Osteocyte (in vitro differentiated cells): ENCODE measurements around the gene PRKCG. TPM values are rescaled to one million over a fixed set of nuclear protein-coding genes. Genes with fewer than 3 reads are reported as not detected.
"Not testable (repeated sequence)": the region's sequence is repeated elsewhere in the genome, so short reads cannot be mapped to it uniquely, and the experiment has no call there.

ENCODE experiments used
- DNase-seq: peaks from one replicate; pipeline ENCODE4 v3.0.0; 2021; ENCODE audit warnings: mixed read lengths; ENCODE audit not compliant: unreplicated experiment; ENCODE audit errors: extremely low spot score
- H3K27ac Mint-ChIP-seq: one replicate; pipeline ENCODE4 v1.8.0; 2021; ENCODE audit warnings: mild to moderate bottlenecking, mixed read lengths; ENCODE audit not compliant: unreplicated experiment
- H3K27me3 Mint-ChIP-seq: one replicate; pipeline ENCODE4 v1.8.0; 2021; ENCODE audit warnings: mixed read lengths; ENCODE audit not compliant: unreplicated experiment
- H3K36me3 Mint-ChIP-seq: one replicate; pipeline ENCODE4 v1.8.0; 2021; ENCODE audit warnings: mixed read lengths; ENCODE audit not compliant: unreplicated experiment
- H3K4me1 Mint-ChIP-seq: one replicate; pipeline ENCODE4 v1.8.0; 2021; ENCODE audit warnings: mixed read lengths; ENCODE audit not compliant: unreplicated experiment
- H3K4me3 Mint-ChIP-seq: one replicate; pipeline ENCODE4 v1.8.0; 2021; ENCODE audit warnings: mild to moderate bottlenecking, moderate library complexity, mixed read lengths; ENCODE audit not compliant: unreplicated experiment
- H3K9me3 Mint-ChIP-seq: one replicate; pipeline ENCODE4 v1.8.0; 2021; ENCODE audit warnings: mixed read lengths; ENCODE audit not compliant: unreplicated experiment
- long read RNA-seq: library from polyadenylated mRNA; unstranded; transcript quantifications from one replicate; pipeline ENCODE4 v2.0.0, GENCODE V29; 2021
- total RNA-seq: library from RNA; stranded (reverse); gene quantifications from 2 replicates; pipeline ENCODE4 v1.2.1, GENCODE V29; 2021
- TF ChIP-seq, protein P1 (sequence below): fragments of 200-600 bp; sonication (generic); IDR thresholded peaks from 2 replicates; pipeline ENCODE4 v1.5.0; 2021; ENCODE audit warnings: antibody characterized with exemption, mild to moderate bottlenecking, moderate library complexity

The PRKCG gene
- 0.21 and 0.30 TPM in 2 replicates for total RNA-seq
- long read RNA-seq = 0 reads

- Mint-ChIP-seq H3K9me3 (no peaks in the 10 kb centered on the region), H3K36me3 (peaks cover 3% of the 10 kb centered on the region), H3K4me3 (peak within 1 kb of the TSS; percentile 38), H3K27ac (no peak within 1 kb of the TSS), H3K27me3 (peaks cover 24% of the 10 kb centered on the region), H3K4me1 (peaks cover 12% of the 10 kb centered on the region)
- TF ChIP-seq, protein P1, sequence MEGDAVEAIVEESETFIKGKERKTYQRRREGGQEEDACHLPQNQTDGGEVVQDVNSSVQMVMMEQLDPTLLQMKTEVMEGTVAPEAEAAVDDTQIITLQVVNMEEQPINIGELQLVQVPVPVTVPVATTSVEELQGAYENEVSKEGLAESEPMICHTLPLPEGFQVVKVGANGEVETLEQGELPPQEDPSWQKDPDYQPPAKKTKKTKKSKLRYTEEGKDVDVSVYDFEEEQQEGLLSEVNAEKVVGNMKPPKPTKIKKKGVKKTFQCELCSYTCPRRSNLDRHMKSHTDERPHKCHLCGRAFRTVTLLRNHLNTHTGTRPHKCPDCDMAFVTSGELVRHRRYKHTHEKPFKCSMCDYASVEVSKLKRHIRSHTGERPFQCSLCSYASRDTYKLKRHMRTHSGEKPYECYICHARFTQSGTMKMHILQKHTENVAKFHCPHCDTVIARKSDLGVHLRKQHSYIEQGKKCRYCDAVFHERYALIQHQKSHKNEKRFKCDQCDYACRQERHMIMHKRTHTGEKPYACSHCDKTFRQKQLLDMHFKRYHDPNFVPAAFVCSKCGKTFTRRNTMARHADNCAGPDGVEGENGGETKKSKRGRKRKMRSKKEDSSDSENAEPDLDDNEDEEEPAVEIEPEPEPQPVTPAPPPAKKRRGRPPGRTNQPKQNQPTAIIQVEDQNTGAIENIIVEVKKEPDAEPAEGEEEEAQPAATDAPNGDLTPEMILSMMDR = peak; percentile 56
- DNase-seq = no peak
These were observed at the start of gene PRKCG for GRCh38 chr19:53881482-53882390. Gene PRKCG (plus strand): TSS chr19:53882197. CDS start chr19:53882495, 298 bp downstream.

DNA sequence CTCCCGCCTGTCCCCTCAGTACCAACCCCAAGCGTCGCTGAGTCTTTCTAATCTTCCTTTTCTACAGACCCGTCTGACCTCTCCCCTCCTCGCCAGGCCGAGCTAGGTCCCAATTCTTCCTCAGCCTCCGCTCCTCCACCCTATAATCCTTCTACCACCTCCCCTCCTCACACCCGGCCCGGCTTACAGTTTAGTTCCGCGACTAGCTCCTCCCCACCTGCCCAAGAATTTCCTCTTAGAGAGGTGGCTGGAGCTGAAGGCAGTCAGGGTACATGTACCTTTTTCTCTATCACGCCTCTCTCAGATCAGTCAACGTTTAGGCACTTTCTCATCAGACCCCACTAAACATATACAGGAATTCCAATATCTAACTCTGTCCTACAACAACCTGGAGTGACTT is 49.1 kb upstream of the PRKCG start:
- H3K4me1 Mint-ChIP-seq, H3K9me3 Mint-ChIP-seq, H3K27ac Mint-ChIP-seq, H3K4me3 Mint-ChIP-seq, DNase-seq, H3K36me3 Mint-ChIP-seq: not testable (repeated sequence)
- peaks cover 30% of the 10 kb centered on the region for H3K27me3 Mint-ChIP-seq

DNA sequence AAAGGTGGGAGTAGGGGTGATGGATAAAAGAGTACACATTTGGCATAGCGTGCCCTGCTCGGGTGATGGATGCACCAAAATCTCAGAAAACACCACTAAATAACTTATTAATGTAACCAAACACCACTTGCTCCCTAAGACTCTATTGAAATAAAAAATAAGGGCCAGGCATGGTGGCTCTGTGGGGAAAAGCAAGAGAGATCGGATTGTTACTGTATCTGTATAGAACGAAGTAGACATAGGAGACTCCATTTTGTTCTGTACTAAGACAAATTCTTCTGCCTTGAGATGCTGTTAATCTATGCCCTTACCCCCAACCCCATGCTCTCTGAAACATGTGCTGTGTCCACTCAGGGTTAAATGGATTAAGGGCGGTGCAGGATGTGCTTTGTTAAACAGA is 43.6 kb upstream of the PRKCG start:
- H3K36me3 Mint-ChIP-seq, H3K9me3 Mint-ChIP-seq, H3K4me1 Mint-ChIP-seq, DNase-seq, H3K4me3 Mint-ChIP-seq, H3K27ac Mint-ChIP-seq: not testable (repeated sequence)
- peaks cover 12% of the 10 kb centered on the region for H3K27me3 Mint-ChIP-seq

GRCh38 chr19:53840241-53840640 is 41.8 kb upstream of the PRKCG start:
- not testable (repeated sequence) for H3K27ac Mint-ChIP-seq, H3K9me3 Mint-ChIP-seq, H3K4me1 Mint-ChIP-seq, H3K27me3 Mint-ChIP-seq, H3K4me3 Mint-ChIP-seq, DNase-seq, H3K36me3 Mint-ChIP-seq

GRCh38 chr19:53840914-53841313 is 41.1 kb upstream of the PRKCG start:
- H3K4me1 Mint-ChIP-seq, H3K27ac Mint-ChIP-seq, H3K9me3 Mint-ChIP-seq, H3K27me3 Mint-ChIP-seq, H3K36me3 Mint-ChIP-seq, H3K4me3 Mint-ChIP-seq, DNase-seq: not testable (repeated sequence)

- H3K36me3 Mint-ChIP-seq = no peaks in the 10 kb centered on the region
- no peak for DNase-seq
- H3K27me3 Mint-ChIP-seq = peaks cover 5% of the 10 kb centered on the region
- TF ChIP-seq, protein P1 = no peak
- H3K27ac Mint-ChIP-seq = no peak overlapping the region
- H3K9me3 Mint-ChIP-seq = no peaks in the 10 kb centered on the region
- no peak overlapping the region for H3K4me3 Mint-ChIP-seq
- peaks cover 8% of the 10 kb centered on the region for H3K4me1 Mint-ChIP-seq
These were observed 37.1 kb upstream of the PRKCG start for GRCh38 chr19:53844849-53845246.

DNA sequence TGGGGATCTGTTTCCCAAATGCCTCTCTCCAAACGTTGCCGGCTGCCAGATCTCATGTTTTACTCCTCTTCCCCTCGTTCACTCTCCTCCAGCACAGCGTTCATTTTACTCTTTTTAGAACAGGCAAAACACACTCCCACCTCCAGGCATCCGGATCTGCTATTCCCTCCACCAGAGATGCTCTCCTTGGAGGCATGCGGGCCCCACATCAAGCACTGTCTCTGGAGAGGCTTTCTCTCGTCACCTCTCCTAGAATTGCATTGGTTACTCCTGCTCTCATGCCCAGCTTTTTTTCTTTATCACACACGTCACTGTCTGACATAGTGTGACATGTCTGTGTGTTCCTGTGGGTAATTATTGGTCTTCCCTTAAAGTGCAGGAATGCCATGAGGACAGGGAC is 34.4 kb upstream of the PRKCG start:
- TF ChIP-seq, protein P1 = no peak
- H3K4me1 Mint-ChIP-seq = peaks cover 2% of the 10 kb centered on the region
- H3K36me3 Mint-ChIP-seq = no peaks in the 10 kb centered on the region
- H3K9me3 Mint-ChIP-seq = no peaks in the 10 kb centered on the region
- no peak overlapping the region for H3K27ac Mint-ChIP-seq
- H3K4me3 Mint-ChIP-seq = no peak overlapping the region
- DNase-seq = no peak
- peaks cover 5% of the 10 kb centered on the region for H3K27me3 Mint-ChIP-seq
